Erythroblast (primary cell): ENCODE results near the gene PIGU.
"Not testable (repeated sequence)": the region's sequence is repeated elsewhere in the genome, so short reads cannot be mapped to it uniquely, and the experiment has no call there.

Source experiments
- DNase-seq, 2 experiments: peaks; one replicate each; lab custom pipeline; 2025; lab: John Stamatoyannopoulos, UW
- GATA1 ChIP-seq: IDR thresholded peaks from 2 replicates; pipeline ENCODE4 v1.6.1; 2011; ENCODE audit warnings: low read depth, mild to moderate bottlenecking, control low read depth, low read length, moderate library complexity
- POLR2A ChIP-seq: IDR thresholded peaks from 2 replicates; pipeline ENCODE4 v1.6.1; 2011; ENCODE audit warnings: mild to moderate bottlenecking, low read length

The PIGU gene

DNA sequence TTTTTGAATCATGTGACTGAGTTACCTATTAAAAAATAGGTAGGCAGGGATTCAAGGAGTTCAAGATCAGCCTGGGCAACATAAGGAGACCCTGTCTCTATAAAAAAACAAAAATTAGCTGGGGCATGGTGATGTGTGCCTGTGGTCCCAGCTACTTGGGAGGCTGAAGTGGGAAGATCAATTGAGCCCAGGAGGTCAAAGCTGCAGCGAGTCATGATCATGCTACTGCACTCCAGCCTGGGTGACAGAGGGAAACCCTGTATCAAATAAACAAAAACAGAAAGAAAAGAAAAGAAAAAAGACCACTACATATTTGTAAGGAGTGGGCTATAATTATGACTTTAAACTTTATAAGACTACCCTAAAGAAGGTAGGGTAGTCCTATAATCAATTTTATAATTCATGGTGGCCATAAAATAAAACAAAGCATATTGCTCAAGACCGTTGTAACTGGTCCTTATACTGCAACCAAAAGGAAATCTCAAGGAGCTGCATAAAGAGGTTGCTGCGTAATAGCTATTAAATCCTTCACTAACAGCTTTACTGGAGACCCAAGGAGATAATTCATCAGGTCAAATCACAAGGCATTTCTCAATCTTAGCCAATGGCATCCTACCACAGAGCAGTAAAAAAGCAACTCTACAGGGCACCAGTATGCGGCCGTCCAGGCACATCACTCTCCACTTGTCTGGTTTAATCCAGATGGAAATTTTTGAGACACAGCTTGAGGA is 13.5 kb downstream of the PIGU start:
- no peak for TF ChIP-seq POLR2A
- TF ChIP-seq GATA1 = no peak
- no peak for DNase-seq

DNA sequence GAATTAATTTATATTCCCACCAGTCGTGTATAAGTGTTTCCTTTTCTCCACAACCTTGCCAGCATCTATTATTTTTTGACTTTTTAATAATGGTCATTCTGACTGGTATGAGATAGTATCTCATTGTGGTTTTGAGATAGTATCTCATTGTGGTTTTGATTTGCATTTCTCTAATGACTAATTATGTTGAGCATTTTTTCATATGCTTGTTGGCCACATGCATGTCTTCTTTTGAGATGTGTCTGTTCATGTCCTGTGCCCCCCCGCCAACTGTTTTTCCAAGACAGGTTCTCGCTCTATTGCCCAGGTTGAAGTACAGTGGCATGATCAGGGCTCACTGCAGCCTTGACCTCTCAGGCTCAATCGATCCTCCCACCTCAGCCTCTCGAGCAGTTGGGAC is 15.1 kb downstream of the PIGU start:
- not testable (repeated sequence) for DNase-seq

DNA sequence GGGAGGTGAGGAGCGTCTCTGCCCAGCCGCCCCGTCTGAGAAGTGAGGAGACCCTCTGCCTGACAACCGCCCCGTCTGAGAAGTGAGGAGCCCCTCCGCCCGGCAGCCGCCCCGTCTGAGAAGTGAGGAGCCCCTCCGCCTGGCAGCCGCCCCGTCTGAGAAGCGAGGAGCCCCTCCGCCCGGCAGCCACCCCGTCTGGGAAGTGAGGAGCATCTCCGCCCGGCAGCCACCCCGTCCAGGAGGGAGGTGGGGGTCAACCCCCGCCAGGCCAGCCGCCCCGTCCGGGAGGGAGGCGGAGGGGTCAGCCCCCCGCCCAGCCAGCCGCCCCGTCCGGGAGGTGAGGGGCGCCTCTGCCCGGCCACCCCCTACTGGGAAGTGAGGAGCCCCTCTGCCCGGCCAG is 18.2 kb downstream of the PIGU start:
- DNase-seq = not testable (repeated sequence)

GRCh38 chr20:34654207-34654744 is 22.6 kb downstream of the PIGU start:
- TF ChIP-seq POLR2A = no peak
- TF ChIP-seq GATA1 = no peak
- no peak for DNase-seq

- TF ChIP-seq POLR2A = no peak
- TF ChIP-seq GATA1 = no peak
- no peak for DNase-seq
Observed at GRCh38 chr20:34651200-34651599, 25.7 kb downstream of the PIGU start.

DNA sequence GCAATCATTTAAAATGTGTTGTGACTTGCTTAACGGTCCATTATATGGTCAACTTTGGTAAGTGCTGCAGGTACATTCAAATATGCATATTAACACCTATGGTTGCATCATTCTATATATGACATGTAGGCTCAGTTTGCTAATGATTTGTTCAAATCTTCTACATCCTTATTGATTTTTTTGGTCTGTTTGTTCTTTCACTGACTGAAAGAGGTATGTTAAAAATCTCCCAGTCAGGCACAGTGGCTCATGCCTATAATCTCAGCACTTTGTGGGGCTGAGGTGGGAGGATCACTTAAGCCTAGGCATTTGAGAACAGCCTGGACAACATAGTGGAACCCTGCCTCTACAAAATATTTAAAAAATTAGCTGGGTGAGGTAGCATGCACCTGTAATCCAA is 29.2 kb downstream of the PIGU start:
- TF ChIP-seq GATA1 = no peak
- no peak for TF ChIP-seq POLR2A
- DNase-seq = no peak

DNA sequence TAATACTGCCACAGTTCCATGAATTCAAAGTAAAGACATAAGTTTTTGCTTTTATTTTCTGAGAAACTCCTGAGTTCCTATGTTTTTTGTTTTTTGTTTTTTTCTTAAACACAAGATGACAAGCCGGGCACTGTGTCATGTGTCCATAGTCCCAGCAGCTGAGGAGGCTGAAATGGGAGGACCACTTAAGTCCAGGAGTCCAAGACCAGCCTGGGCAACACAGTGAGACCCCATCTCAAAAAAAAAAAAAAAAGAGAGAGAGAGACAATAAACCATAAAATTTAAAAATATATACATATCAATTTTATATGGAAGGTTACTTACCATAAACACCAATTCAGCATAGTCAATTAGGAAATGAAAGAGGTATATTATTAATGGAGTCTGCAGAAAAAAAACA is 31.9 kb downstream of the PIGU start:
- no peak for TF ChIP-seq POLR2A
- no peak for TF ChIP-seq GATA1
- no peak for DNase-seq

- DNase-seq = no peak
- no peak for TF ChIP-seq POLR2A
- TF ChIP-seq GATA1 = no peak
Observed at GRCh38 chr20:34644345-34644744, 32.5 kb downstream of the PIGU start.

DNA sequence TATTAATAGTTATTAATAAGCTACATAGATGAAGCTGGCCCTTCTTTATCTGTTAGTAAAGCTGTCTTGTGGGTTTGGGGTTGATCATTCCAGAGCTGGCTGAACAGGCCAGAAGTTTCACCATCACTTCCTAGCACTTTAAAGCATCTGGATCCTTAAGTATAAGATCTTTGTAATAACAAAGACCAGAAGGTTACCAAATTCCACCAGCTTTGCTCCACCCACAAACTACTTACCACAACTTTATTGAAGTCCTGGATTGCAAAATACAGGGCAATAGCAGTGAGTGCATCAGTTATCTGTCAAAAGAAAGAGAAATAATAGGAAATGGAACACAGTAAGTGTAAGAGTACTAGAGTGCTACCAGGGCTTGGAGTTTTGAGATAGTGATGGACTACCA is 33.0 kb downstream of the PIGU start:
- TF ChIP-seq GATA1 (no peak), POLR2A (no peak)

DNA sequence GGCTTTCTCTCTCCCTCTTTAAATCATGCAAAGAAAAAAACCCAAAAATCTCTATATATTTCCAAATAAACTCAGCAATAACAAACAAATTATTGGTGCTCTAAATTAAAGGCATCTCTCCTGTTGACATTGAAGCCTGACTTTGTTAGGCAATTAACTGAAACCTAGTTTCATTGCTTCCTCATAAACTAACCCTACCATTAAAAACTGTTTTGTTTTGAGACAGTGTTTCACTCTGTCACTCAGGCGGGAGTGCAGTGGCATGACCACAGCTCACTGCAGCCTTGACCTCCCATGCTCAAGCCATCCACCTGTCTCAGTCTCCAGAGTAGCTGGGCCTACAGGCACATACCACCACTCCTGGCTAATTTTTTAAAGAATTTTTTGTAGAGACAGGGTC is 34.9 kb downstream of the PIGU start:
- TF ChIP-seq POLR2A = no peak
- no peak for TF ChIP-seq GATA1
- no peak for DNase-seq

More for the DNA sequence above, 33.0 kb downstream of the PIGU start:
- no peak for DNase-seq

DNA sequence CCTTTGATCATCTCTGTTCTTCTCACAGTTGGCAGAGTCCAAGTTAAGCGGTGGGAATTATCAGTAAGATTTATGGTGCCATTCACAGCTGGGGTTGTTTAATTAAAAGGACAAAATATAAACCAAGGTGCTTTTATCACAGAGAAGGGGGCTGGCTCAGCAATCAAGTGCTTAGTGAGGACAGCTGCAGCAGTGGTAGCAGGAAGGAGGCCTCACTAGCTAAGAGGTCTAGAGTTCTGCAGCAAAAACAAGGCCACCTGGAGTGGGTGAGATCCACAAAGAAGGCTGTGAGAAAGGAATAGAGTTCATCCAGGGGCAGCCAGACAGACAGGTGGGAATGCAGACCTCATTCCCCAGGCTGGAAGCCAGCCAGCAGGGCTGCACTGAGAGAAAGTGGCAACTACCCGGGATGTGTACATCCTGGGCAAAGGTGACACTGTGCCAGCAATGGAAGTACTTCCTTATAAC is 37.1 kb downstream of the PIGU start:
- TF ChIP-seq GATA1 (no peak), POLR2A (no peak)
- no peak for DNase-seq

DNA sequence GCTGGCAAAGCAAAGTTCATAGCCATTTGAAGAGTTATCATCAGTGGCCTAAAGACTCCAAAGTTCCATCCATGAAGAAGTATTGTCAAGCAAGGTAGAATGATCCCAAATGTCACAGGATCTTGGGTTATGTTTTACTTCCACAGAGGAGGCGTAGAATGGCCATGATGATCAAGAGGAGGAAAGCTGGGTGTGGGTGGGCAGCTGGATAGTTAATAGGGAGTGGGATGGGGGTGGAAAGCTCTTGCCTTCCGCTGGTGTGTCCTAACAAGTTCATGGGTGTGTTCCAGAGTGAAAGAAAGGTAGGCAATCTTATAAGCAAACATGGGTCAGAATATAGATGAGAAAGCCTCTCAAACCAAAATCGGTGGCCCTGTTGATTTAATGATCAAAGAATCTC is 38.4 kb downstream of the PIGU start:
- TF ChIP-seq GATA1 = no peak
- no peak for DNase-seq

GRCh38 chr20:34638039-34638292 is 38.9 kb downstream of the PIGU start:
- TF ChIP-seq POLR2A = no peak
- no peak for TF ChIP-seq GATA1
- DNase-seq = no peak

- TF ChIP-seq GATA1 = no peak
- no peak for TF ChIP-seq POLR2A
Observed at GRCh38 chr20:34637245-34638038, 39.5 kb downstream of the PIGU start.

DNA sequence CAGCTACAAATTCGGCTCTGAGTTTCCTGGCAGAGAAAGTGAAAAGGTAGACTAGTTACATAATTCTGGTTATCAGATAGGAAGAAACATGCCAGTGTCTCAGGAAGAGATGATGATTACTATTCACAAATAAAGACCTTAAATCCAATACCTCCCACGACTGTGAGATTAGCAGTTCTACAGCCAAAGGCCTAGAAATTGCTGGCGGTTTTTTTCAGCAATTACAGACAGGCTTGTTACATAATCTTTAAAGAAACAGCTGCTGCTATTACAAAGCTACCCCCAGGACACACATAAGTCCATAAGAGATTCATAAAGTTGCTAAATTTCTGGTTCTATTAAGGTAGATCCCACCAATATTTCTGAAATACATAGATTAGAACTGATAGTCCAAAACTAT is 40.2 kb downstream of the PIGU start:
- DNase-seq = no peak

More at GRCh38 chr20:34637245-34638038, 39.5 kb downstream of the PIGU start:
- DNase-seq = no peak

More for the DNA sequence above, 40.2 kb downstream of the PIGU start:
- TF ChIP-seq GATA1 = no peak
- no peak for TF ChIP-seq POLR2A
